NT2/D1 (cell line): Measurements from ENCODE around the gene TMEM125.

Source experiments
- DNase-seq: peaks from one replicate; pipeline ENCODE4 v3.0.0-alpha.2; 2011; ENCODE audit warnings: low read depth, low spot score
- H3K27me3 ChIP-seq: 2 replicates; pipeline ENCODE4 v1.6.0; 2011; ENCODE audit warnings: mild to moderate bottlenecking; ENCODE audit not compliant: insufficient read length, insufficient read depth
- H3K36me3 ChIP-seq: 2 replicates; pipeline ENCODE4 v1.6.1; 2011; ENCODE audit warnings: mild to moderate bottlenecking, low read length, mixed read lengths; ENCODE audit not compliant: insufficient read depth, insufficient read length
- H3K4me1 ChIP-seq: 2 replicates; pipeline ENCODE4 v1.5.1; 2011; ENCODE audit not compliant: insufficient read depth, insufficient read length
- H3K4me3 ChIP-seq: 2 replicates; pipeline ENCODE4 v1.5.1; 2011; ENCODE audit warnings: low read depth; ENCODE audit not compliant: insufficient read length
- H3K9ac ChIP-seq: 2 replicates; pipeline ENCODE4 v1.6.0; 2011; ENCODE audit warnings: low read depth; ENCODE audit not compliant: insufficient read length
- H3K9me3 ChIP-seq: 2 replicates; pipeline ENCODE4 v1.5.1; 2011; ENCODE audit warnings: mild to moderate bottlenecking, low read length; ENCODE audit not compliant: insufficient read depth
- SUZ12 ChIP-seq: IDR thresholded peaks from 2 replicates; pipeline ENCODE4 v1.6.1; 2011; ENCODE audit not compliant: insufficient read length, insufficient read depth; ENCODE audit errors: extremely low read depth
- YY1 ChIP-seq: IDR thresholded peaks from 2 replicates; pipeline ENCODE4 v1.6.1; 2011; ENCODE audit not compliant: insufficient read length, insufficient read depth
- ZNF274 ChIP-seq: IDR thresholded peaks from 2 replicates; pipeline ENCODE4 v1.6.1; 2011; ENCODE audit warnings: mild to moderate bottlenecking, low read depth, low read length

Gene TMEM125

DNA sequence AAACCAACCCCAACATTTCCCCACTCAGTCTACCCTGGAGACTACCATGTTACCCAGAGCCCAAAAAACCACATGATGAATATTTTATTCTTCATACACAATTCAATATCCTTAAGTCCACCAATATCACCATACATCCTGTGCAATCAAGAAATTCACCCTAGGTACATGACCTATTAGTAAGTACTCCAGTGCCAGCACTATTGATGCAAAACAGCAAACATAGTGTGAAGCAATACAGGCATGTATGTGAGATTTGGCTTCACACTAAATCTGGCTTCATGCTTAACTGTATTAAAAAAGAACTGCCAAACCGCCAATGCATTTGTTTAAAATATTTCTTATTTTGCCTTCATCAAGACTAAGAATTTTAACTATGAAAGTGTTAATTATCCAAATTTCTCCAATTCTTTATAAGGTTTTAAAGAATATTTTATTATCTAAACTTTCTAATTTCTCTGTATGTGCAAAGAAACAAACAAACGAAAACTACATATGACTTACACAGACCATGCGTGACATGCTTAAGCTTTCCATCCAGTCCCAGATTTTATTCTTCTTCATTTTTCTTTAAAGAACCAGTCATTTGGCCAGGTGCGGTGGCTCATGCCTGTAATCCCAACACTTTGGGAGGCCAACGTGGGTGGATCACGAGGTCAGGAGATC lies 22.4 kb upstream of the TMEM125 start:
- Histone ChIP-seq H3K4me1 (no peaks in the 10 kb centered on the region), H3K9ac (no peak overlapping the region), H3K36me3 (no peaks in the 10 kb centered on the region), H3K4me3 (no peak overlapping the region), H3K27me3 (no peaks in the 10 kb centered on the region), H3K9me3 (peaks cover 67% of the 10 kb centered on the region)
- no peak for TF ChIP-seq SUZ12
- no peak for TF ChIP-seq YY1
- TF ChIP-seq ZNF274, result no peak
- no peak for DNase-seq

DNA sequence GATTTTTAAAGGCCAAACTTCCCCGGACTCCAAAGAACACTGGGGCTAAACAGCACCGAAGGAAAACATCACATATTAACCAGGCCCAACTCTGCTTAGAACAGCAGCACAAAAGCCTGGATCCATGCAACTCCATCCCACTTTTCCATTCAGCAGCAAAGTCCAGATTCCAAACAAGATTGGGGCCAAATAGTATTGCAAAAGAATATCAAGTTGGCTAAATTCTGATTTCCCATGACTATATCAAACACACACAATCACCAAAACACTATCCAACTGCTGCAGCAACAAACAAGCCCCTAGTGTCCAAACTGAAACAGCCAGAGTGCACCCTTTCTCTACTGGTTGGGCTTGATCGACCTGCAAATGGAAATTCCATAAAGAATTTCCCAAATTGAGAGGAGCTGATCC lies 19.4 kb upstream of the TMEM125 start:
- TF ChIP-seq ZNF274, result no peak
- TF ChIP-seq YY1, result no peak
- no peak for TF ChIP-seq SUZ12
- peaks cover 61% of the 10 kb centered on the region for H3K9me3 ChIP-seq
- H3K27me3 ChIP-seq, result no peaks in the 10 kb centered on the region
- no peak overlapping the region for H3K4me3 ChIP-seq
- DNase-seq, result no peak
- H3K9ac ChIP-seq, result no peak overlapping the region
- no peaks in the 10 kb centered on the region for H3K36me3 ChIP-seq
- H3K4me1 ChIP-seq, result no peaks in the 10 kb centered on the region

DNA sequence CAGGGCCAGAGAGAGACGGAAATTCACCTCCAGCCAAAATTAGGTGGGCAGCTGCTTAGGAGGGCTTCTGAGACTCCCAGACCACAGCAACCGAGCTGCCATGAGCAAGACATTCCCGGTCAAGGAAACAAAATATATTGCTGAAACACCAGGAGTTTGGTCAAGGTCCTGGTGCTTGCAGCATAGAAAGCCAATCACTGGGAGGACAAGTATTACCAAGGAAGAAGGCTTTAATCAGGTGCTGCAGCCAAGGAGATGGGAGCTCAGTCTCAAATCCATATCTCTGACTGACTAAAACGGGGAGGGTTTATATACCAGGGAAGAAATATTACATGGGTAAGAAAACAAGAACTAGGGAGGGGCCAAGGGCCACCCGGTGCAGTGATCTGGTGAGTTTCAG lies 18.8 kb upstream of the TMEM125 start:
- Histone ChIP-seq H3K4me1 (no peaks in the 10 kb centered on the region), H3K9ac (no peak overlapping the region), H3K27me3 (no peaks in the 10 kb centered on the region), H3K36me3 (no peaks in the 10 kb centered on the region), H3K9me3 (peaks cover 54% of the 10 kb centered on the region), H3K4me3 (no peak overlapping the region)
- DNase-seq, result no peak
- TF ChIP-seq SUZ12, result no peak
- TF ChIP-seq ZNF274, result no peak
- TF ChIP-seq YY1, result no peak

DNA sequence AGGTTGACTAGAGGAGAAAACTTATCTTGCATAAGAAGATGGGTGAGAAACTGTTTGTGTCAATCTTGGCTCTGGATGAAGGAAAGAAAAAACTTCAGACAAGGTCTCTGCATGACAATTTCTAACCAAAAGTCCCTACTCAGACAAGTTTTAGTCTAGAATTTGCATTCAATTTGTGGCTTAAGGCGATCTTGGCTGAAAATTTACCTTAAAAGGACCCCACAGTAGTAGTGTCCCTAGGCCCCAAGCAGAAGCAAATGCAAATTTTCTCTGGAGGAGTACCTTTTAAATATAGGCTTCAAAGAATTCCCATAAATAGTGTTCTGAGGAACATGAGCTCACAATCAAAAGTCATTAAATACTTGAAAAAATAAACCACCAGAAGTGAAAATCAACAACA lies 17.6 kb upstream of the TMEM125 start:
- no peaks in the 10 kb centered on the region for H3K27me3 ChIP-seq
- H3K9me3 ChIP-seq, result peaks cover 49% of the 10 kb centered on the region

DNA sequence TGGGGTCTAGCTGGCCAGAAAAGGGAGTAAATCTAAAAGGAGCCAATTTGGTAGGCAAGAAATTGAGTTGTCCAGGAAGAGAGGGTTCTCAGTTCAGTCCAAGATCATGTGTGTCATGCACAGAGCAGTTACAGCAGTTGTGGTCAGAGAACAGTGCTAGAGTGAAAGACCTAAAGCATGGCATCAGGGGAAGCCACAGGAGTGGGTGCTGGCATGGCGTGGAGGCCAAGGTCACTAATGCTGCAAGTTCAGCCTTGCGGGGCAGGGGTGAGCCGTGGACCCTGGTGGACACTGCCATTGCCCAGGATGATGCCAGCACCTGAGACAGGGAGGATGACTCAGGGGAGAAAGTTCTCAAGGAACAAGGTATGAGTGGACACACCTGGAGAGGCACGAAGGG lies 16.6 kb upstream of the TMEM125 start:
- no peaks in the 10 kb centered on the region for H3K27me3 ChIP-seq
- no peaks in the 10 kb centered on the region for H3K4me1 ChIP-seq
- H3K9ac ChIP-seq, result no peak overlapping the region
- peaks cover 49% of the 10 kb centered on the region for H3K9me3 ChIP-seq
- H3K36me3 ChIP-seq, result no peaks in the 10 kb centered on the region
- TF ChIP-seq YY1, result no peak
- TF ChIP-seq ZNF274, result no peak
- TF ChIP-seq SUZ12, result no peak
- H3K4me3 ChIP-seq, result no peak overlapping the region
- DNase-seq, result no peak

More for the DNA sequence above, 17.6 kb upstream of the TMEM125 start:
- no peak for TF ChIP-seq YY1
- TF ChIP-seq SUZ12, result no peak
- TF ChIP-seq ZNF274, result no peak
- H3K36me3 ChIP-seq, result no peaks in the 10 kb centered on the region
- H3K4me1 ChIP-seq, result no peaks in the 10 kb centered on the region
- no peak overlapping the region for H3K4me3 ChIP-seq
- DNase-seq, result no peak
- no peak overlapping the region for H3K9ac ChIP-seq

DNA sequence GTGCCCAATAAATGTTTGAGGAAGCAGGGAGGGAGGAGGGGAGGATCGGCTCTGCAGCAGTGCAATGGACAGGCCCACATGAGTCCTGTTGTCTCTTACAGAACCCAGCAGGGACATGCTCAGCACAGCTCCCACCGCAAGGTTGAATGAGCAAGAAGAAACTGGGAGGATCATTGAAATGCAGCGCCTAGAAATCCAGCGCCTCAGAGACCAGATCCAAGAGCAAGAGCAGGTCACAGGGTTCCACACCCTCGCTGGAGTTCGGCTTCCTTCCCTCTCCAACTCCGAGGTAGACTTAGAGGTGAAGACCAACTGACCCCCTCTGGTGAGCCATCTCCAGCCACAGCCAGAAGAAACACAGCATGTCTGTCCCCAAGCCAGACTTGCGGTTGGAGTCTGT lies 15.9 kb upstream of the TMEM125 start:
- TF ChIP-seq YY1, result no peak
- no peaks in the 10 kb centered on the region for H3K36me3 ChIP-seq
- H3K9ac ChIP-seq, result no peak overlapping the region
- H3K4me1 ChIP-seq, result no peaks in the 10 kb centered on the region
- no peak overlapping the region for H3K4me3 ChIP-seq
- H3K9me3 ChIP-seq, result peaks cover 50% of the 10 kb centered on the region
- DNase-seq, result no peak
- no peaks in the 10 kb centered on the region for H3K27me3 ChIP-seq

DNA sequence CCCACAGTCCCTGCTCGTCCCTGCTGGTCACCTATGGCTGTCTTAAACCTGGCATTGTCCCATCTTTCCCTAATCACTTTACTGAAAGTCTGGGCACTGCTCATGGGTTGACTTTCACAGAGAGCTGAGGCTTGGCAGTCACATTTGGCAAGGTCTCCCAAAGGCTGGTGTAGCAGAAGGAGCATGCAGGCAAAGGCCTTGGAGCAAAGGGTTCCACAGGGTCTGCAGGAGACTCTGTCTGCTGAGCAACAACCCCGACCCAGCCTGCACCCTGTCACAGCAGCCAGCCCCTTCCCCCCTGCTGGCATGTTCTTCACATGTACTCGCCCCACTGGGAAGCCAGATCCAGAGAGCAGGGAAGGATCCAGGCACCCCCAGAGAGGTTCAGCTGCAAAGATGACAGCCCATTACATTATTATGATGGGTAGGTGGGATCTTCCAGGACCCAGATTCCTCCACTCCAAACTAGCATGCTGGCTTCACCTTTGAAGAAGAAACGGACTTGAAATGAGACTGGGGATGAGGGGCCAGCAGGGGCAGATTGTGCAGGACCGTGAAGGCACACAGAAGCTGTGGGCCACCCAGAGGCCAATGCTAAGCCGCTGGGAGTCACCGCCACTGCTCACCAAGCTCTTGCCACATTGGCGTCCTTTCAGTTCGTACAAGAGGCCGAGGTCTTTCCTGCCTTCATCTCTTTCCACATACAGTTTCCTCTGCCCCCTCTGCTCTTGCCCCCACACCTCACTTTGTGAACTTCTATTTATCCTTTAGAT lies 14.2 kb upstream of the TMEM125 start:
- Histone ChIP-seq H3K4me1 (no peaks in the 10 kb centered on the region), H3K9me3 (peaks cover 47% of the 10 kb centered on the region), H3K36me3 (no peaks in the 10 kb centered on the region), H3K27me3 (no peaks in the 10 kb centered on the region), H3K9ac (no peak overlapping the region), H3K4me3 (no peak overlapping the region)
- no peak for TF ChIP-seq YY1
- TF ChIP-seq ZNF274, result no peak
- no peak for TF ChIP-seq SUZ12
- no peak for DNase-seq
